Measurements from ENCODE around the gene MMP23B.

GRCh38 chr1:1665815-1666251 lies 33.9 kb downstream of the MMP23B start:
- TF ChIP-seq, protein P1, sequence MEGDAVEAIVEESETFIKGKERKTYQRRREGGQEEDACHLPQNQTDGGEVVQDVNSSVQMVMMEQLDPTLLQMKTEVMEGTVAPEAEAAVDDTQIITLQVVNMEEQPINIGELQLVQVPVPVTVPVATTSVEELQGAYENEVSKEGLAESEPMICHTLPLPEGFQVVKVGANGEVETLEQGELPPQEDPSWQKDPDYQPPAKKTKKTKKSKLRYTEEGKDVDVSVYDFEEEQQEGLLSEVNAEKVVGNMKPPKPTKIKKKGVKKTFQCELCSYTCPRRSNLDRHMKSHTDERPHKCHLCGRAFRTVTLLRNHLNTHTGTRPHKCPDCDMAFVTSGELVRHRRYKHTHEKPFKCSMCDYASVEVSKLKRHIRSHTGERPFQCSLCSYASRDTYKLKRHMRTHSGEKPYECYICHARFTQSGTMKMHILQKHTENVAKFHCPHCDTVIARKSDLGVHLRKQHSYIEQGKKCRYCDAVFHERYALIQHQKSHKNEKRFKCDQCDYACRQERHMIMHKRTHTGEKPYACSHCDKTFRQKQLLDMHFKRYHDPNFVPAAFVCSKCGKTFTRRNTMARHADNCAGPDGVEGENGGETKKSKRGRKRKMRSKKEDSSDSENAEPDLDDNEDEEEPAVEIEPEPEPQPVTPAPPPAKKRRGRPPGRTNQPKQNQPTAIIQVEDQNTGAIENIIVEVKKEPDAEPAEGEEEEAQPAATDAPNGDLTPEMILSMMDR (IDR thresholded peaks at IDR 0.05), result peak in 2 of 3 donors; percentile 17 to 19
- TF ChIP-seq POLR2A (IDR thresholded peaks at IDR 0.05) (no peak), EP300 (IDR thresholded peaks at IDR 0.05) (no peak)

All from ovary (tissue), 3 donors.